ENCODE results near the gene EXOC3L4. TPM values are rescaled to one million over a fixed set of nuclear protein-coding genes. Genes with fewer than 3 reads are reported as not detected.
A peak's percentile ranks its signal among the peaks of the same experiment; 100 is the strongest.
"Not testable (repeated sequence)": the region's sequence is repeated elsewhere in the genome, so short reads cannot be mapped to it uniquely, and the experiment has no call there.

Gene EXOC3L4
- total and polyA plus RNA-seq, 4 experiments from 2014 or later: not detected

GRCh38 chr14:103119527-103119926 lies 25.0 kb downstream of the EXOC3L4 start:
- peaks cover 5 to 11% (median 9%) of the 10 kb centered on the region in 4 donors for H3K4me1 Mint-ChIP-seq
- H3K9me3 Mint-ChIP-seq; H3K4me3 Mint-ChIP-seq; H3K27me3 ChIP-seq (ENCODE audit: insufficient read depth, low read length); H3K27ac Mint-ChIP-seq; H3K9me3 ChIP-seq (ENCODE audit: control insufficient read depth in 1 of 2, low read length in 2 of 2); H3K4me3 ChIP-seq (ENCODE audit: low read length in 2 of 2); DNase-seq; H3K36me3 ChIP-seq (ENCODE audit: insufficient read depth, low read length); H3K36me3 Mint-ChIP-seq; H3K27ac ChIP-seq (ENCODE audit: low read depth, low read length); intact Hi-C loops (cut with micrococcal nuclease); POLR2A ChIA-PET (ENCODE audit: partially characterized antibody): not testable (repeated sequence)
- CTCF ChIA-PET (ENCODE audit: partially characterized antibody): interaction anchor here (2.2 kb wide), 1 partner anchor 14 kb away, joined by 11 read pairs; no protein-coding TSS in a partner anchor
- H3K4me1 ChIP-seq (ENCODE audit: insufficient read depth, low read length): peaks cover 13% of the 10 kb centered on the region
- H3K27me3 Mint-ChIP-seq: peaks cover 17 to 25% of the 10 kb centered on the region in 2 donors

- H3K4me3 ChIP-seq (ENCODE audit: low read length in 2 of 2): no peak overlapping the region
- H3K4me1 ChIP-seq (ENCODE audit: insufficient read depth, low read length): peaks cover 12% of the 10 kb centered on the region
- H3K9me3 ChIP-seq (ENCODE audit: control insufficient read depth in 1 of 2, low read length in 2 of 2): no peaks in the 10 kb centered on the region
- no peaks in the 10 kb centered on the region for H3K9me3 Mint-ChIP-seq
- peaks cover 1 to 6% (median 4%) of the 10 kb centered on the region in 4 donors for H3K4me1 Mint-ChIP-seq
- H3K36me3 Mint-ChIP-seq: no peaks in the 10 kb centered on the region
- ChIA-PET POLR2A (ENCODE audit: partially characterized antibody) (no interaction called here), CTCF (ENCODE audit: partially characterized antibody) (no interaction called here)
- H3K27me3 Mint-ChIP-seq: peaks cover 17 to 25% of the 10 kb centered on the region in 2 donors
- H3K27ac ChIP-seq (ENCODE audit: low read depth, low read length): no peak overlapping the region
- intact Hi-C loops (cut with micrococcal nuclease): no loop called here
- peak overlapping the region in 1 of 8 donors; percentile 35 for H3K4me3 Mint-ChIP-seq
- no peaks in the 10 kb centered on the region for H3K36me3 ChIP-seq (ENCODE audit: insufficient read depth, low read length)
- no peak for DNase-seq
- peaks cover 6% of the 10 kb centered on the region for H3K27me3 ChIP-seq (ENCODE audit: insufficient read depth, low read length)
- no peak overlapping the region for H3K27ac Mint-ChIP-seq
Measured at GRCh38 chr14:103121121-103121845, 26.8 kb downstream of the EXOC3L4 start.

GRCh38 chr14:103121846-103122584 lies 27.5 kb downstream of the EXOC3L4 start:
- Histone ChIP-seq H3K27ac (ENCODE audit: low read depth, low read length) (no peak overlapping the region), H3K4me3 (ENCODE audit: low read length in 2 of 2) (no peak overlapping the region), H3K36me3 (ENCODE audit: insufficient read depth, low read length) (no peaks in the 10 kb centered on the region), H3K9me3 (ENCODE audit: control insufficient read depth in 1 of 2, low read length in 2 of 2) (no peaks in the 10 kb centered on the region), H3K4me1 (ENCODE audit: insufficient read depth, low read length) (peaks cover 12% of the 10 kb centered on the region), H3K27me3 (ENCODE audit: insufficient read depth, low read length) (peaks cover 6% of the 10 kb centered on the region)
- intact Hi-C loops (cut with micrococcal nuclease): no loop called here
- DNase-seq: no peak
- no peaks in the 10 kb centered on the region for H3K9me3 Mint-ChIP-seq
- peaks cover 17 to 25% of the 10 kb centered on the region in 2 donors for H3K27me3 Mint-ChIP-seq
- no peak overlapping the region for H3K27ac Mint-ChIP-seq
- no peaks in the 10 kb centered on the region for H3K36me3 Mint-ChIP-seq
- CTCF ChIA-PET (ENCODE audit: partially characterized antibody): no interaction called here
- peaks cover 1 to 6% (median 4%) of the 10 kb centered on the region in 4 donors for H3K4me1 Mint-ChIP-seq
- POLR2A ChIA-PET (ENCODE audit: partially characterized antibody): no interaction called here
- peak overlapping the region in 4 of 8 donors; percentile 4 to 29 (median 19) for H3K4me3 Mint-ChIP-seq

GRCh38 chr14:103122585-103122946 lies 28.0 kb downstream of the EXOC3L4 start:
- Histone ChIP-seq H3K4me3 (ENCODE audit: low read length in 2 of 2) (no peak overlapping the region), H3K27ac (ENCODE audit: low read depth, low read length) (no peak overlapping the region), H3K9me3 (ENCODE audit: control insufficient read depth in 1 of 2, low read length in 2 of 2) (no peaks in the 10 kb centered on the region), H3K36me3 (ENCODE audit: insufficient read depth, low read length) (no peaks in the 10 kb centered on the region), H3K4me1 (ENCODE audit: insufficient read depth, low read length) (peaks cover 12% of the 10 kb centered on the region), H3K27me3 (ENCODE audit: insufficient read depth, low read length) (peaks cover 6% of the 10 kb centered on the region)
- ChIA-PET POLR2A (ENCODE audit: partially characterized antibody) (no interaction called here), CTCF (ENCODE audit: partially characterized antibody) (no interaction called here)
- no peak overlapping the region for H3K4me3 Mint-ChIP-seq
- peaks cover 17 to 25% of the 10 kb centered on the region in 2 donors for H3K27me3 Mint-ChIP-seq
- DNase-seq: no peak
- no peaks in the 10 kb centered on the region for H3K9me3 Mint-ChIP-seq
- H3K27ac Mint-ChIP-seq: no peak overlapping the region
- H3K4me1 Mint-ChIP-seq: peaks cover 1 to 6% (median 4%) of the 10 kb centered on the region in 4 donors
- intact Hi-C loops (cut with micrococcal nuclease): no loop called here
- H3K36me3 Mint-ChIP-seq: no peaks in the 10 kb centered on the region

GRCh38 chr14:103122947-103123633 lies 28.6 kb downstream of the EXOC3L4 start, which contains the start of gene TNFAIP2:
TSS of gene TNFAIP2 (plus strand) at chr14:103123461. CDS start at chr14:103126458, 2,997 bp downstream.
- peak within 1 kb of the TSS in 3 of 8 donors; percentile 20 to 56 (median 28) for H3K4me3 Mint-ChIP-seq
- peaks cover 17 to 25% of the 10 kb centered on the region in 2 donors for H3K27me3 Mint-ChIP-seq
- CTCF ChIA-PET (ENCODE audit: partially characterized antibody): no interaction called here
- intact Hi-C loops (cut with micrococcal nuclease): no loop called here
- no peak within 1 kb of the TSS for H3K27ac ChIP-seq (ENCODE audit: low read depth, low read length)
- DNase-seq: no peak
- H3K4me3 ChIP-seq (ENCODE audit: low read length in 2 of 2): no peak within 1 kb of the TSS
- POLR2A ChIA-PET (ENCODE audit: partially characterized antibody): no interaction called here
- H3K36me3 ChIP-seq (ENCODE audit: insufficient read depth, low read length): no peaks in the 10 kb centered on the region
- no peaks in the 10 kb centered on the region for H3K9me3 ChIP-seq (ENCODE audit: control insufficient read depth in 1 of 2, low read length in 2 of 2)
- peaks cover 6% of the 10 kb centered on the region for H3K27me3 ChIP-seq (ENCODE audit: insufficient read depth, low read length)
- peaks cover 1 to 6% (median 4%) of the 10 kb centered on the region in 4 donors for H3K4me1 Mint-ChIP-seq
- peaks cover 12% of the 10 kb centered on the region for H3K4me1 ChIP-seq (ENCODE audit: insufficient read depth, low read length)
- H3K27ac Mint-ChIP-seq: peak within 1 kb of the TSS in 1 of 7 donors; percentile 77
- no peaks in the 10 kb centered on the region for H3K36me3 Mint-ChIP-seq
- no peaks in the 10 kb centered on the region for H3K9me3 Mint-ChIP-seq

- Mint-ChIP-seq H3K9me3 (no peaks in the 10 kb centered on the region), H3K27me3 (peaks cover 17 to 26% of the 10 kb centered on the region in 2 donors), H3K4me1 (peaks cover 1 to 6% (median 4%) of the 10 kb centered on the region in 4 donors), H3K4me3 (peak overlapping the region in 2 of 8 donors; percentile 20 to 56), H3K36me3 (no peaks in the 10 kb centered on the region), H3K27ac (peak overlapping the region in 1 of 7 donors; percentile 77)
- ChIA-PET POLR2A (ENCODE audit: partially characterized antibody) (no interaction called here), CTCF (ENCODE audit: partially characterized antibody) (no interaction called here)
- Histone ChIP-seq H3K4me1 (ENCODE audit: insufficient read depth, low read length) (peaks cover 12% of the 10 kb centered on the region), H3K27me3 (ENCODE audit: insufficient read depth, low read length) (peaks cover 6% of the 10 kb centered on the region), H3K4me3 (ENCODE audit: low read length in 2 of 2) (no peak overlapping the region), H3K9me3 (ENCODE audit: control insufficient read depth in 1 of 2, low read length in 2 of 2) (no peaks in the 10 kb centered on the region), H3K36me3 (ENCODE audit: insufficient read depth, low read length) (no peaks in the 10 kb centered on the region), H3K27ac (ENCODE audit: low read depth, low read length) (no peak overlapping the region)
- no peak for DNase-seq
- intact Hi-C loops (cut with micrococcal nuclease): no loop called here
Measured at GRCh38 chr14:103123634-103124500, 29.3 kb downstream of the EXOC3L4 start.

Data from CD4-positive, alpha-beta memory T cell (primary cell).